CD14-positive monocyte (primary cell): ENCODE measurements around the gene SMLR1. TPM values are rescaled to one million over a fixed set of nuclear protein-coding genes. Genes with fewer than 3 reads are reported as not detected.

ENCODE experiments used
- DNase-seq, 3 donors: peaks; one replicate each; pipeline ENCODE4 v3.0.0-alpha.2; 2011 to 2022
- H2AFZ ChIP-seq: 2 replicates; pipeline ENCODE4 v1.6.0; 2012; ENCODE audit warnings: mild to moderate bottlenecking, low read depth, low read length, inconsistent platforms; ENCODE audit not compliant: insufficient read depth, poor library complexity, severe bottlenecking
- H3K27ac ChIP-seq, 2 donors: 1 replicate in 1 of 2; 2 replicates in 1 of 2; pipeline ENCODE4 v1.5.1; 2012 to 2013; ENCODE audit warnings: low read length in 2 of 2, control low read depth in 1 of 2, inconsistent platforms in 1 of 2, low read depth in 1 of 2, mild to moderate bottlenecking in 1 of 2
- H3K27me3 ChIP-seq, 2 donors: one replicate each; pipeline versions ENCODE4 v1.6.0 to v1.6.1; 2011 to 2013; ENCODE audit warnings: low read length in 2 of 2; ENCODE audit not compliant: control insufficient read depth in 2 of 2, insufficient read depth in 2 of 2
- H3K36me3 ChIP-seq, 2 donors: replicated peaks in 1 of 2; 1 replicate in 1 of 2; 2 replicates in 1 of 2; pipeline versions ENCODE4 v1.5.1 to v1.6.1; 2012 to 2013; ENCODE audit warnings: low read length in 2 of 2, control low read depth in 1 of 2, inconsistent platforms in 1 of 2, mild to moderate bottlenecking in 1 of 2; ENCODE audit not compliant: insufficient read depth in 2 of 2, control insufficient read depth in 1 of 2
- H3K4me1 ChIP-seq, 2 donors: 1 replicate in 1 of 2; 2 replicates in 1 of 2; pipeline versions ENCODE4 v1.5.1 to v1.6.1; 2012 to 2013; ENCODE audit warnings: low read length in 2 of 2, control low read depth in 1 of 2, inconsistent platforms in 1 of 2, mild to moderate bottlenecking in 1 of 2, moderate library complexity in 1 of 2; ENCODE audit not compliant: insufficient read depth in 2 of 2, control insufficient read depth in 1 of 2
- H3K4me2 ChIP-seq: replicated peaks from 2 replicates; pipeline ENCODE3; 2012; ENCODE audit warnings: low read length, moderate library complexity, mild to moderate bottlenecking; ENCODE audit not compliant: poor library complexity, severe bottlenecking; ENCODE audit errors: extremely low read depth
- H3K4me3 ChIP-seq, 3 experiments: fragments of 200-600 bp in 1 of 3; sonication (generic) in 1 of 3; replicated peaks in 1 of 3; 1 replicate in 2 of 3; 2 replicates in 1 of 3; pipeline ENCODE4 v1.5.1; 2011 to 2013; ENCODE audit warnings: low read length in 3 of 3, mild to moderate bottlenecking in 3 of 3, control low read depth in 2 of 3, low read depth in 2 of 3, inconsistent platforms in 1 of 3, moderate library complexity in 1 of 3
- H3K79me2 ChIP-seq: 2 replicates; pipeline ENCODE4 v1.6.0; 2012; ENCODE audit warnings: mild to moderate bottlenecking, control low read depth, inconsistent platforms, low read length, moderate library complexity; ENCODE audit not compliant: insufficient read depth
- H3K9ac ChIP-seq: 2 replicates; pipeline ENCODE4 v1.6.0; 2017; ENCODE audit warnings: low read length, mild to moderate bottlenecking; ENCODE audit not compliant: insufficient read depth, poor library complexity, severe bottlenecking
- H3K9me3 ChIP-seq, 2 donors: replicated peaks in 1 of 2; 1 replicate in 1 of 2; 2 replicates in 1 of 2; pipeline versions ENCODE4 v1.5.1 to v1.6.1; 2012 to 2013; ENCODE audit warnings: low read length in 2 of 2, control low read depth in 1 of 2; ENCODE audit not compliant: control insufficient read depth in 1 of 2, insufficient read depth in 1 of 2
- H4K20me1 ChIP-seq: 2 replicates; pipeline ENCODE4 v1.6.0; 2012; ENCODE audit warnings: mild to moderate bottlenecking, low read length, control low read depth, moderate library complexity; ENCODE audit not compliant: insufficient read depth
- H3K27ac Mint-ChIP-seq, 7 donors: one replicate each; pipeline ENCODE4 v1.8.0; 2020; ENCODE audit warnings: mild to moderate bottlenecking in 7 of 7, mixed read lengths in 7 of 7, moderate library complexity in 6 of 7, inconsistent platforms in 2 of 7
- H3K27me3 Mint-ChIP-seq, 3 donors: one replicate each; pipeline ENCODE4 v1.8.0; 2021 to 2022; ENCODE audit warnings: low read depth in 3 of 3, mild to moderate bottlenecking in 3 of 3, mixed read lengths in 3 of 3, moderate library complexity in 3 of 3, inconsistent platforms in 1 of 3
- H3K36me3 Mint-ChIP-seq, 2 donors: one replicate each; pipeline ENCODE4 v1.8.0; 2020; ENCODE audit warnings: mixed read lengths in 2 of 2, inconsistent platforms in 1 of 2, mild to moderate bottlenecking in 1 of 2
- H3K4me1 Mint-ChIP-seq: one replicate; pipeline ENCODE4 v1.8.0; 2020; ENCODE audit warnings: mild to moderate bottlenecking, mixed read lengths
- H3K4me3 Mint-ChIP-seq, 2 donors: one replicate each; pipeline ENCODE4 v1.8.0; 2020; ENCODE audit warnings: mild to moderate bottlenecking in 2 of 2, mixed read lengths in 2 of 2, moderate library complexity in 1 of 2
- H3K9me3 Mint-ChIP-seq, 7 donors: one replicate each; pipeline ENCODE4 v1.8.0; 2020 to 2022; ENCODE audit warnings: mixed read lengths in 7 of 7, mild to moderate bottlenecking in 6 of 7, moderate library complexity in 6 of 7, inconsistent platforms in 2 of 7
- CTCF ChIP-seq: fragments of 200-600 bp; IDR thresholded peaks from one replicate; pipeline ENCODE4 v1.8.0; 2022; ENCODE audit warnings: antibody characterized with exemption, mild to moderate bottlenecking
- WGBS: methylation state at CpG from one replicate; pipeline ENCODE4 v1.1.5; 2013; ENCODE audit warnings: missing lambda C conversion rate; ENCODE audit not compliant: insufficient coverage; 5-methylcytosine and 5-hydroxymethylcytosine counted together
- intact Hi-C, 2 donors: fragments of 100-400 bp; cut with micrococcal nuclease; formaldehyde crosslinking; loops; one replicate each; pipeline versions ENCODE4 v1.15.0 to v1.15.1; 2023
- polyA plus RNA-seq, 3 donors: library from polyadenylated mRNA; depleted of rRNA in 1 of 3; unstranded in 2 of 3; stranded (reverse) in 1 of 3; fragments of 300-500 nt in 2 of 3; fragments of >200 nt in 1 of 3; fragmentation: Illumina TruSeq in 2 of 3; gene quantifications; 1 replicate in 2 of 3; 2 replicates in 1 of 3; pipeline ENCODE4 v1.2.3, GENCODE V29; 2012 to 2021

Gene SMLR1
- polyA plus RNA-seq, 3 donors: not detected

GRCh38 chr6:130872250-130873095 lies 45.3 kb downstream of the SMLR1 start:
- no peak overlapping the region for H3K4me3 Mint-ChIP-seq
- H3K4me1 Mint-ChIP-seq: no peaks in the 10 kb centered on the region
- peak overlapping the region in 1 of 7 donors; percentile 16 for H3K27ac Mint-ChIP-seq

GRCh38 chr6:130873746-130874145 lies 46.5 kb downstream of the SMLR1 start:
- H3K9me3 ChIP-seq: no peaks in the 10 kb centered on the region
- H4K20me1 ChIP-seq: no peaks in the 10 kb centered on the region
- peaks cover 4 to 6% of the 10 kb centered on the region in 2 donors for H3K36me3 Mint-ChIP-seq
- no peak overlapping the region for H3K27ac ChIP-seq
- H3K4me2 ChIP-seq: no peak overlapping the region
- no peak for DNase-seq
- no peaks in the 10 kb centered on the region for H3K27me3 ChIP-seq
- H2AFZ ChIP-seq: no peak overlapping the region
- H3K9ac ChIP-seq: no peak overlapping the region
- H3K27me3 Mint-ChIP-seq: no peaks in the 10 kb centered on the region
- H3K4me1 Mint-ChIP-seq: no peaks in the 10 kb centered on the region
- no peak overlapping the region for H3K4me3 ChIP-seq
- no peaks in the 10 kb centered on the region for H3K9me3 Mint-ChIP-seq
- no peaks in the 10 kb centered on the region for H3K79me2 ChIP-seq
- H3K27ac Mint-ChIP-seq: no peak overlapping the region
- H3K4me1 ChIP-seq: no peaks in the 10 kb centered on the region
- no peak for TF ChIP-seq CTCF
- WGBS: 100% methylated on average over 1 of the region's 5 CpGs
- no peak overlapping the region for H3K4me3 Mint-ChIP-seq
- no peaks in the 10 kb centered on the region for H3K36me3 ChIP-seq
- intact Hi-C loops: no loop called here

More at GRCh38 chr6:130872250-130873095, 45.3 kb downstream of the SMLR1 start:
- peaks cover 4 to 6% of the 10 kb centered on the region in 2 donors for H3K36me3 Mint-ChIP-seq
- Histone ChIP-seq H4K20me1 (no peaks in the 10 kb centered on the region), H3K27ac (no peak overlapping the region), H3K79me2 (no peaks in the 10 kb centered on the region), H3K36me3 (no peaks in the 10 kb centered on the region), H3K9ac (no peak overlapping the region), H3K9me3 (no peaks in the 10 kb centered on the region), H3K4me2 (no peak overlapping the region), H3K27me3 (no peaks in the 10 kb centered on the region), H3K4me1 (no peaks in the 10 kb centered on the region), H2AFZ (no peak overlapping the region), H3K4me3 (no peak overlapping the region)
- WGBS: 95% methylated on average over 6 of the region's 8 CpGs
- intact Hi-C loops: no loop called here
- peak; percentile 98 for TF ChIP-seq CTCF
- H3K9me3 Mint-ChIP-seq: no peaks in the 10 kb centered on the region
- no peaks in the 10 kb centered on the region for H3K27me3 Mint-ChIP-seq
- peak; percentile 12 to 35 (median 34) for DNase-seq
